MM.1S (cell line): ENCODE measurements around the gene ARHGEF33.

Source experiments
- DNase-seq: peaks from one replicate; pipeline ENCODE4 v3.0.0-alpha.2; 2015
- H2AFZ ChIP-seq: fragments of 300-600 bp; sonication (generic); 2 replicates; pipeline ENCODE4 v1.6.0; 2016; ENCODE audit warnings: antibody characterized with exemption, low read length
- H3F3A ChIP-seq: fragments of 300-600 bp; sonication (generic); 2 replicates; pipeline ENCODE4 v1.6.1; 2016; ENCODE audit warnings: mild to moderate bottlenecking, antibody characterized with exemption, low read length, moderate library complexity, mixed read lengths; ENCODE audit not compliant: insufficient read depth
- H3K27ac ChIP-seq: fragments of 300-600 bp; sonication (generic); 2 replicates; pipeline ENCODE4 v1.5.1; 2016; ENCODE audit warnings: mild to moderate bottlenecking, low read length
- H3K27me3 ChIP-seq: fragments of 300-600 bp; sonication (generic); replicated peaks from 2 replicates; pipeline ENCODE4 v1.6.0; 2016; ENCODE audit warnings: low read length; ENCODE audit not compliant: insufficient read depth
- H3K36me3 ChIP-seq: fragments of 300-600 bp; sonication (generic); replicated peaks from 2 replicates; pipeline ENCODE4 v1.6.1; 2016; ENCODE audit warnings: mild to moderate bottlenecking, low read length, mixed read lengths; ENCODE audit not compliant: insufficient read depth
- H3K4me1 ChIP-seq: fragments of 300-600 bp; sonication (generic); 2 replicates; pipeline ENCODE4 v1.6.1; 2016; ENCODE audit warnings: low read length, mixed read lengths
- H3K4me2 ChIP-seq: fragments of 300-600 bp; sonication (generic); 2 replicates; pipeline ENCODE4 v1.6.0; 2016; ENCODE audit warnings: low read depth, low read length
- H3K4me3 ChIP-seq: fragments of 300-600 bp; sonication (generic); 2 replicates; pipeline ENCODE4 v1.5.1; 2016; ENCODE audit warnings: low read length, mixed read lengths
- H3K79me2 ChIP-seq: fragments of 300-600 bp; sonication (generic); 2 replicates; pipeline ENCODE4 v1.6.1; 2016; ENCODE audit warnings: mixed run types, low read length, mixed read lengths
- H3K9ac ChIP-seq: fragments of 300-600 bp; sonication (generic); 2 replicates; pipeline ENCODE4 v1.6.1; 2016; ENCODE audit warnings: low read length, mixed read lengths
- H3K9me2 ChIP-seq: fragments of 300-600 bp; sonication (generic); replicated peaks from 2 replicates; pipeline ENCODE4 v1.6.1; 2016; ENCODE audit warnings: mild to moderate bottlenecking, low read length, mixed read lengths; ENCODE audit not compliant: insufficient read depth
- H3K9me3 ChIP-seq: fragments of 300-600 bp; sonication (generic); replicated peaks from 2 replicates; pipeline ENCODE4 v1.6.1; 2016; ENCODE audit warnings: mild to moderate bottlenecking, low read length, mixed read lengths; ENCODE audit not compliant: insufficient read depth
- H4K20me1 ChIP-seq: fragments of 300-600 bp; sonication (generic); 2 replicates; pipeline ENCODE4 v1.6.1; 2016; ENCODE audit warnings: mild to moderate bottlenecking, low read length, moderate library complexity, mixed read lengths; ENCODE audit not compliant: insufficient read depth
- CTCF ChIP-seq: fragments of 300-600 bp; sonication (generic); IDR thresholded peaks from 2 replicates; pipeline ENCODE4 v1.5.1; 2016; ENCODE audit warnings: antibody characterized with exemption, low read length, mixed read lengths
- EZH2 ChIP-seq: fragments of 300-600 bp; sonication (generic); optimal IDR thresholded peaks from 2 replicates; pipeline ENCODE3; 2017; ENCODE audit warnings: low read depth, mild to moderate bottlenecking, antibody characterized with exemption, low read length, mixed read lengths
- EZH2phosphoT487 ChIP-seq: fragments of 300-600 bp; sonication (generic); IDR thresholded peaks from 2 replicates; pipeline ENCODE4 v1.6.1; 2018; ENCODE audit warnings: antibody characterized with exemption, low read length

ARHGEF33 gene

DNA sequence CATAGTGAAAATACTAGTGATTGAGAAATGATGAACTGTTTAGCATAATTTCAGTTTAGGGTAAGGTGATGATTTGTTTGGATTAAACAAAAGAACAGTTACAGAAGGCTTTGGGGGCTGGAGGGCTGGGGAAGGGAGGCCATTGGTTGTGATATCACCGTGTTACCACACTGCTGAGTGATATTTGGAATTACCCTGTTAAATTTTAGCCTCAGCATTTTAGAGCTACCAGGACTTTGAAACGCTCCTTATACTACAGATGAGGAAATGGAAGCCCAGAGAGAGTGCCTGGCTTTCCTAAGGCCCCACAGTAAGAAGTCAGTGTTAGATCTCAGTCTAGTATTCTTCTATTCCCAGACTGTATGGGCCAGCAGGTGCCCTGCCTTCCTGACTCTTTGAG is 15.6 kb downstream of the ARHGEF33 start:
- Histone ChIP-seq H3K9ac (no peak overlapping the region), H3K4me1 (no peaks in the 10 kb centered on the region), H4K20me1 (no peaks in the 10 kb centered on the region), H3K4me3 (no peak overlapping the region), H3K27me3 (no peaks in the 10 kb centered on the region), H3K9me2 (no peaks in the 10 kb centered on the region), H3F3A (no peaks in the 10 kb centered on the region), H3K9me3 (no peaks in the 10 kb centered on the region), H3K27ac (no peak overlapping the region), H3K4me2 (no peak overlapping the region), H3K36me3 (no peaks in the 10 kb centered on the region), H2AFZ (no peak overlapping the region), H3K79me2 (no peaks in the 10 kb centered on the region)
- DNase-seq, result no peak
- TF ChIP-seq EZH2phosphoT487 (no peak), CTCF (no peak), EZH2 (no peak)

DNA sequence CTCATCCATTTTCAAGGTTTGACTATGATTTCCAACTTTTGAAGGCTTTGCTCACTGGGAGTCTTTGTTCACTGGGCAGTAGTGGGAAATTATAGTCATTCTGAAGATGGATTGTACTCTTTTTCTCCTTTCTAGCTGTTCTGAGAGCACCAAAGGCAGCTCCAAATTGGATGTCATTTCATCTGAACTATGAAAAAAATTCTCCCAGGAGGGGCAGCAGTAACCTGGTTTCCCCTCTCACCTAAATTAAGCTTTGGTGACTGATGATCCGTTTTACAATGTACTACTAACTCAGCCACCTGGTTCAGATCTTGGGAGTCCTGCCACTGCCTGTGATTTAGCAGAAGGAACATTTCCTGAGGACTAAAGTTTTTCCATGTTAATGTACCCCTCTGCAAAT is 17.6 kb downstream of the ARHGEF33 start:
- no peak for TF ChIP-seq EZH2phosphoT487
- TF ChIP-seq CTCF, result no peak
- no peak for TF ChIP-seq EZH2
- Histone ChIP-seq H3K4me3 (no peak overlapping the region), H3K9ac (no peak overlapping the region), H3K27ac (no peak overlapping the region), H3K27me3 (no peaks in the 10 kb centered on the region), H3K79me2 (no peaks in the 10 kb centered on the region), H3F3A (no peaks in the 10 kb centered on the region), H3K4me2 (no peak overlapping the region), H3K4me1 (no peaks in the 10 kb centered on the region), H3K9me3 (no peaks in the 10 kb centered on the region), H3K36me3 (no peaks in the 10 kb centered on the region), H3K9me2 (no peaks in the 10 kb centered on the region), H2AFZ (no peak overlapping the region), H4K20me1 (no peaks in the 10 kb centered on the region)
- no peak for DNase-seq

DNA sequence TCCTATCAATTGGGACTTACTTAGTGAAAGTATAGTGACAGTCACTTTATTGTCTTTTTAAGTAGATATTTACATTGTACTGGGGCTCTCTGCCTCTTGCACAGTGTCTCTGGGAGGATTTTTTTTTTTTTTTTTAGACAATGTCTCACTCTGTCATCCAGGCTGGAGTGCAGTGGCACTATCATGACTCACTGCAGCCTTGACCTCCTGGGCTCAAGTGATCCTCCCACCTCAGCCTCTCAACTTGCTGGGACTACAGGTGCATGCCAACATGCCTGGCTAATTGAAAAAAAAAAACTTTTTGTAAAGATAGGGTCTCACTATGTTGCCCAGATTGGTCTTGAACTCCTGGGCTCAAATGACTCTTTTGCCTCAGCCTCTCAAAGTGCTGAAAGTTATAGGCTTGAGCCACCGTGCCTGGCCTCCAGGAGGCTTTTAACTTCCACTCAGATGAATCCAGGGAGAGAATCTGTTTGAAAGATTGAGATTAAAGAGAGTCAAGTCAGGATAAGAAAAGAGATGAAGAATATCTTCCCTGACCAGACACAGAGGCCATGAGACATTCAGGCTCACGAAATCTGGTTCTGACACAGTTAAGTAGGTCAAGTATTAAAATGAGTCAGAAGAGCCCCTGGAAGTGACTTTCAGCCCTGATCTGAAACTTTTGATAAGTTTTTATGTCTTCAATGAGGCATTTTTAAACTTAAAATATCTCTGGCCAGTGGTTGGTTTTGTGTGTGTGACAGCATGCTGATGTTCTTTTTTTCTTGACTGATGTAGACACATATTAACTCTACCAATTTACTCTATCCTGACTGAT is 18.3 kb downstream of the ARHGEF33 start:
- Histone ChIP-seq H3K4me1 (no peaks in the 10 kb centered on the region), H3K9me3 (no peaks in the 10 kb centered on the region), H3K79me2 (no peaks in the 10 kb centered on the region), H3K4me3 (no peak overlapping the region), H3K9ac (no peak overlapping the region), H2AFZ (no peak overlapping the region), H3K4me2 (no peak overlapping the region), H3K27me3 (no peaks in the 10 kb centered on the region), H3K27ac (no peak overlapping the region), H3K36me3 (no peaks in the 10 kb centered on the region), H4K20me1 (no peaks in the 10 kb centered on the region), H3F3A (no peaks in the 10 kb centered on the region), H3K9me2 (no peaks in the 10 kb centered on the region)
- no peak for DNase-seq
- TF ChIP-seq EZH2, result no peak
- TF ChIP-seq CTCF, result no peak
- no peak for TF ChIP-seq EZH2phosphoT487
